Camera-type eye (tissue), 1 donor: ENCODE measurements around the gene KRTAP6-2. TPM values are rescaled to one million over a fixed set of nuclear protein-coding genes. Genes with fewer than 3 reads are reported as not detected.

Source experiments
- total RNA-seq: library from RNA; depleted of rRNA; stranded (reverse); fragments of >200 nt; gene quantifications from one replicate; pipeline ENCODE4 v1.2.3, GENCODE V29; 2014

Gene KRTAP6-2
- total RNA-seq, result not detected

GRCh38 chr21:30598802-30599201, at the start of gene KRTAP6-2:
Gene KRTAP6-2 (minus strand): TSS chr21:30598902. CDS start chr21:30598874, 28 bp downstream.

GRCh38 chr21:30642564-30642963, 43.9 kb upstream of the KRTAP6-2 start, which contains the start of gene KRTAP20-3:
Gene KRTAP20-3 (plus strand): TSS chr21:30642864.

GRCh38 chr21:30634906-30635305, 36.2 kb upstream of the KRTAP6-2 start, which contains the start of gene KRTAP20-2:
Gene KRTAP20-2 (plus strand): TSS chr21:30635206. CDS start chr21:30635264, 58 bp downstream.

GRCh38 chr21:30620522-30620921, 21.8 kb upstream of the KRTAP6-2 start, which contains the start of gene KRTAP20-4:
Gene KRTAP20-4 (plus strand): TSS chr21:30620627.

GRCh38 chr21:30616125-30616524, 17.4 kb upstream of the KRTAP6-2 start, which contains the start of gene KRTAP20-1:
Gene KRTAP20-1 (plus strand): TSS chr21:30616425. CDS start chr21:30616455, 30 bp downstream.

GRCh38 chr21:30613836-30614235, 15.1 kb upstream of the KRTAP6-2 start, which contains the start of gene KRTAP6-1:
Gene KRTAP6-1 (minus strand): TSS chr21:30613930. CDS start chr21:30613904, 26 bp downstream.

GRCh38 chr21:30600787-30601186, 2.1 kb upstream of the KRTAP6-2 start, which contains the start of gene KRTAP22-1:
Gene KRTAP22-1 (plus strand): TSS chr21:30601087.

GRCh38 chr21:30592140-30592539, 6.6 kb downstream of the KRTAP6-2 start, which contains the start of gene KRTAP6-3:
Gene KRTAP6-3 (plus strand): TSS chr21:30592440. CDS start chr21:30592446, 6 bp downstream.

GRCh38 chr21:30590297-30590696, 8.4 kb downstream of the KRTAP6-2 start, which contains the start of gene KRTAP22-2:
Gene KRTAP22-2 (minus strand): TSS chr21:30590397.

GRCh38 chr21:30561264-30561895, 37.3 kb downstream of the KRTAP6-2 start, which contains the start of gene KRTAP19-7:
Gene KRTAP19-7 (minus strand): TSS chr21:30561314. CDS start chr21:30561289, 25 bp downstream.

Other genes with a start within 250 kb of the KRTAP6-2 start
- not detected for gene KRTAP13-2, start 226.6 kb downstream of the KRTAP6-2 start, total RNA-seq
- not detected for gene KRTAP13-1, start 202.9 kb downstream of the KRTAP6-2 start, total RNA-seq
- gene KRTAP13-3, start 173.0 kb downstream of the KRTAP6-2 start, total RNA-seq, result not detected
- gene KRTAP13-4, start 168.7 kb downstream of the KRTAP6-2 start, total RNA-seq, result not detected
- not detected for gene KRTAP15-1, start 158.6 kb downstream of the KRTAP6-2 start, total RNA-seq
- not detected for gene KRTAP19-1, start 118.5 kb downstream of the KRTAP6-2 start, total RNA-seq
- gene KRTAP19-2, start 111.5 kb downstream of the KRTAP6-2 start, total RNA-seq, result not detected
- gene KRTAP19-3, start 106.9 kb downstream of the KRTAP6-2 start, total RNA-seq, result not detected
- gene KRTAP19-4, start 101.7 kb downstream of the KRTAP6-2 start, total RNA-seq, result not detected
- not detected for gene KRTAP19-5, start 96.8 kb downstream of the KRTAP6-2 start, total RNA-seq
- not detected for gene KRTAP19-6, start 57.0 kb downstream of the KRTAP6-2 start, total RNA-seq
- gene KRTAP19-7, start 37.6 kb downstream of the KRTAP6-2 start, total RNA-seq, result not detected
- gene KRTAP22-2, start 8.5 kb downstream of the KRTAP6-2 start, total RNA-seq, result not detected
- not detected for gene KRTAP6-3, start 6.5 kb downstream of the KRTAP6-2 start, total RNA-seq
- gene KRTAP22-1, start 2.2 kb upstream of the KRTAP6-2 start, total RNA-seq, result not detected
- not detected for gene KRTAP6-1, start 15.0 kb upstream of the KRTAP6-2 start, total RNA-seq
- not detected for gene KRTAP20-1, start 17.5 kb upstream of the KRTAP6-2 start, total RNA-seq
- gene KRTAP20-4, start 21.7 kb upstream of the KRTAP6-2 start, total RNA-seq, result not detected
- gene KRTAP20-2, start 36.3 kb upstream of the KRTAP6-2 start, total RNA-seq, result not detected
- gene KRTAP20-3, start 44.0 kb upstream of the KRTAP6-2 start, total RNA-seq, result not detected
- not detected for gene KRTAP21-3, start 119.9 kb upstream of the KRTAP6-2 start, total RNA-seq
- not detected for gene KRTAP21-2, start 148.4 kb upstream of the KRTAP6-2 start, total RNA-seq
- 1.3 TPM for gene KRTAP21-1, start 156.5 kb upstream of the KRTAP6-2 start, total RNA-seq
- gene KRTAP8-1, start 214.4 kb upstream of the KRTAP6-2 start, total RNA-seq, result not detected
- gene KRTAP7-1, start 230.9 kb upstream of the KRTAP6-2 start, total RNA-seq, result not detected